Stimulated activated CD4-positive, alpha-beta T cell treated with anti-CD3 and anti-CD28 coated beads, Interleukin-12 subunit alpha, Interleukin-12 subunit beta, amount 100 ng/mL, for 48 hours (primary cell): Measurements from ENCODE around the gene GLYATL3.
"Not testable (repeated sequence)": the region's sequence is repeated elsewhere in the genome, so short reads cannot be mapped to it uniquely, and the experiment has no call there.

Experiments
- DNase-seq, 3 donors: peaks; one replicate each; pipeline ENCODE4 v3.0.0-alpha.2; 2020; ENCODE audit warnings: low read depth in 2 of 3, low spot score in 1 of 3

GLYATL3 gene

DNA sequence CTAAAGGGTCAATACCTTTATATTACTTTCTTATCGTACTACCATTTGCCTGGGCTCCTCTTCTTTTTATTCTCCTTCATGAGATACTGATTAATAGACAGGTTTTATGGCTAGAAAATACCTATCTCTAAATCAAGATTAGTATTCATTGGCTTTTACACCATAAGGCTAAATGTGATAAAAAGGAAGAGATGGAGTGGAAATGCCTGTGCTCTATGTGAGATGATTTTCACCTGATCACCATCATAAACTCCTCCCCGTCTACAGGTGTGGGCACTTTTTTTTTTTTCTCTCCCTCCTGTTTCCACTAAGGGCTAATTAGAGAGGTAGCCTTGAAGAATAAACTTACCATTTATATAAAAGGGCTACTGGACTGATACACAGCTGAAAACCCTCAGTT lies at the start of gene GLYATL3:
TSS of gene GLYATL3 (plus strand) at position 301 of the 400 bp plus-strand sequence. CDS start 12,068 bp downstream, outside the sequence.
- DNase-seq: no peak

- no peak for DNase-seq
Measured at GRCh38 chr6:49453221-49453620, 46.5 kb upstream of the GLYATL3 start.

DNA sequence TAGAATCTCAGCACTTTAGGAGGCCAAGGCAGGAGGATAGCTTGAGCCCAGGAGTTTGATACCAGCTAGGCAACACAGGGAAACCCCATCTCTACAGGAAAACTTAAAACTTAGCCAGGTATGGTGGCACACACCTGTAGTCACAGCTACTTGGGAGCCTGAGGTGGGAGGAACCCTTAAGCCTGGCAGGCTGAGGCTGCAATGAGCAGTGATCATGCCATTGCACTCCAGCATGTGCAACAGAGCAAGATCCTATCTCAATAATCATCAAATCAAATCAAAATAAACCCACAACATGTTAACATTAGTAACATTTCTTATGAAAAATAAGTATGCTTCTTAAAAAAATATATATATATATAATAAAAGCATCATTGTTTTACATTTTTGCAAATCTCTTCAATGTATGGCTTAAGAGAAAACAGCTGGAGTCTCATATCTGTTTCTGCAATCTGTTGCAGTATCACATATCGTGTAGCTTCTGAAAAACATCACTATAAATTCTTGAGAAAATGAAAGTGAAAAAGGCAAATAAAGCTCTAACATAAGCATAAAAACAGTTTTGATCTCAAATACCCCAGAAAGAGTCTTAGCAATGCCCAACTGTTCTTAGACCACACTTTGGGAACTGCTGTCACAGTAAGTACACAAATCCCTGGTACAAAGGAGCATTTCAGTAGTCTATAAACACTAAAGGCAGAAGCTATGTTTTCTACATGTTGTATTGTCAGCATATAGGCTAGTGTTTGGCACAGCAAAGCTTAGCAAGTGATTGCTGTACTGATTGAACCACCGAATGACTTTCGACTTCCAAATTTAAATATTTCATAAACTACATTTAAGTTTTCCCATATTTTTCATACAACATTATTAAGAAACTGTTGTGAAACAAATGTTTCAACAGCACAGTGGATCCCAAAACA lies 44.7 kb upstream of the GLYATL3 start:
- no peak for DNase-seq

DNA sequence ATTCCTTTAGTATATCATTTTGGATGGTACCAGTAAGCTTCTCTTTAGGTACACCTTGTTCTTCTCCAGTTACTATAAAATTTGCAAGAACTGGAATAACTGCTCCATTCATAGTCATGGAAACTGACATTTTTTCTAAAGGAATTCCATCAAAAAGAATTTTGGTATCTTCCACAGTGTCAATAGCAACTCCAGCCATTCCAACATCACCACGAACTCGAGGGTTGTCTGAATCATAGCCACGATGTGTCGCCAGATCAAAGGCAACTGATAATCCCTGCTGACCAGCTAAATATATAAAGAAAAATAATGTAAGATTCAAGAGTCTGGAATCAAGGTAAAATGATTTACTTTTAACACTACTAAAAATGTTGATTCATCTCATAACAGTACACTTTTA lies 42.0 kb upstream of the GLYATL3 start:
- no peak for DNase-seq

DNA sequence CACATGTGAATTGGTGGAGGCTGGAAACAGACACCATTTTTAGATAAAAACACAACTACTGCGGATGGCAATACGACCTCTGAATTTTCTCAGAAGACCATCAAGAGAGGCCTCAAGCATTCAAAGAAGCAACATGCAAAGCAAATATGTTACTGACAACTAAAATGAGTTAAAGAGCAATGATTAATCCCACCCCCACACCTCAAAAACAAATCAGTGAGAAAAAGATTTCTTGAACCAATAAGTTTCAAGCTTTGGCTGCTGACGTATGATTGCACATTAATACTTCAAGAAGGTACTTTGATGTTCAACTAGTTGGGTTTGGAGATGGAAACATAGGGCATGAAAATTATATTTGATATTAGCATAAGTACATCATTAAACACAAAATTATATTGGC lies 37.7 kb upstream of the GLYATL3 start:
- no peak for DNase-seq

DNA sequence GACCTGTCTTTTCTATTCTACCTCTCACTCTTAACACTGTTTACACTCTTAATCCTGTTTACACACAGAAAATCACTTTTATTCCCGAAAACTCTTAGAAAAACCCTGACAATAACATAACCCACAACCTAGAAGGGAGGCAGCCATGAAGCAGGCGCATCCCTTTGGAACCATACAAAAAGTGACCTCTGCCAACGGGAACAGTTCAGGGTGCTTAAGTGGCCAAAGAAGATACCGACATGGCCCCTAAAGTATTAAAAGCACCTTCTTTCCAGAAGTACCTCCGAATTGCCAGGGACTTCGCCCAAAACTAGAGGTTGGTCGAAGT lies 37.2 kb upstream of the GLYATL3 start:
- DNase-seq: no peak

DNA sequence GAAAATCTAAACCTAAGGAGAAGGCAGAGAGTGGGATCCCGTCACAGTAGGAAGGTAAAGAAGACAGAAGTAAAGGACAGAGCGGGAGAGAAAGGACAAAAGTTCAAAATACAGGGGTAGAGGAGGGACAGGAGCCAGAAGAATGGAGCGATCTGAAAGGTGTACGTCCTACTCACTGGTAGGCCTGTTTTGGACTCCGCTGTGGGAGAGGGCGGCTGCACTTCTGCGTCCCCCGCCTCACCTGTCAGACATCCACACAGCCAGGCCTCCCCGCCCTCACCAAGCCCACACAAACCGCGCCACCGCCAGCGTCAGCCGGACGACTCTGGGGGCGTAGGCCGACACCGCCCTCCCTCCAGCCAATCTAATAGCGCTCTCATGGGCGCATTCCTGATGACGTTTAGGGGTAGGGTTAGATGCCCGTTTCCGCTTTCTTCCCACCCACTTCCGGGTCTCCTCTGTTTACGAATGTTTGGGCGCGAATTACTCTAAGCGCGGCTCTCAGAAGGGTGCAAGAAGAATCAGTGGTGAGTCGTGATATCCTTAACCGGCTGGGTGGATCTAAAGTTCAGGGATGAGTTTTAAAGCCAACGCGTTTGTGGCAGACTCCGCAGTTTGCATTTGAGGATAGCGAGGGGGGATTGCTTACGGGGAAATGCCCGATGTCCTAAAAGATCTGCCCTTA lies 36.7 kb upstream of the GLYATL3 start, which contains the start of the genes CENPQ and MMUT:
TSS of gene CENPQ (plus strand) at position 444 of the 685 bp plus-strand sequence. CDS start 6,807 bp downstream, outside the sequence.
TSS of gene MMUT (minus strand) at position 327 of the 685 bp plus-strand sequence. CDS start 3,787 bp downstream, outside the sequence.
- peak; percentile 84 to 86 (median 85) for DNase-seq

- DNase-seq: no peak
Measured at GRCh38 chr6:49463612-49463967, 36.1 kb upstream of the GLYATL3 start.

- no peak for DNase-seq
Measured at GRCh38 chr6:49464691-49465090, 35.0 kb upstream of the GLYATL3 start.

GRCh38 chr6:49468042-49468441 lies 31.7 kb upstream of the GLYATL3 start:
- no peak for DNase-seq

GRCh38 chr6:49476564-49476963 lies 23.2 kb upstream of the GLYATL3 start:
- DNase-seq: not testable (repeated sequence)

DNA sequence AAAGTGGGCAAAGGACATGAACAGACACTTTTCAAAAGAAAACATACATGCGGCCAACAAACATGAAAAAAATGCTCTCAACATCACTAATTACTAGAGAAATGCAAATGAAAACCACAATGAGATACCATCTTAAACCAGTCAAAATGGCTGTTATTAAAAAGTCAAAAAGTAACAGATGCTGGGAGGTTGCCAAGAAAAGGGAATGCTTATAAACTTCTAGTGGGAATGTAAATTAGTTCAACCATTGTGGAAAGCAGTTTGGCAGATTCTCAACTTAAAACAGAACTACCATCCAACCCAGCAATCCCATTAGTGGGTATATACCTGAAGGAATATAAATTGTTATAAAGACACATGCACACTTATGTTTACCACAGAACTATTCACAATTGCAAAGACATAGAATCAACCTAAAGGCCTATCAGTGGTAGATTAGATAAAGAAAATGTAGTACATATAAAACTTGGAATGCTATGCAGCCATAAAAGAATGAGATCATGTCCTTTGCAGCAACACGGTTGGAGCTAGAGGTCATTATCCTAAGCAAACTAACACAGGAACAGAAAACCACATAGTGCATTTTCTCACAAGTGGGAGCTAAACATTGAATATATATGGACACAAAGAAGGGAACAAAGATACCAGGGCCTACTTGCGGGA lies 20.3 kb upstream of the GLYATL3 start:
- no peak for DNase-seq

DNA sequence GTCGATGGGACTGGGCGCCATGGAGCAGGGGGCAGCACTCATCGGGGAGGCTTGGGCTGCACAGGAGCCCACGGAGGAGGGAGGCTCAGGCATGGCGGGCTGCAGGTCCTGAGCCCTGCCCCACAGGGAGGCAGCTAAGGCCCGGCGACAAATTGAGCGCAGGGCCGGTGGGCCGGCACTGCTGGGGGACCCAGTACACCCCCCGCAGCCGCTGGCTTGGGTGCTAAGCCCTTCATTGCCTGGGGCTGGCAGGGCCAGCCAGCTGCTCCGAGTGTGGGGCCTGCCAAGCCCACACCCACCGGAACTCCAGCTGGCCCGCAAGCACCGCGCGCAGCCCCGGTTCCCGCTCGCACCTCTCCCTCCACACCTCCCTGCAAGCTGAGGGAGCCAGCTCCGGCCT lies 17.9 kb upstream of the GLYATL3 start:
- not testable (repeated sequence) for DNase-seq

- not testable (repeated sequence) for DNase-seq
Measured at GRCh38 chr6:49483380-49483779, 16.3 kb upstream of the GLYATL3 start.

- no peak for DNase-seq
Measured at GRCh38 chr6:49490633-49491032, 9.1 kb upstream of the GLYATL3 start.

DNA sequence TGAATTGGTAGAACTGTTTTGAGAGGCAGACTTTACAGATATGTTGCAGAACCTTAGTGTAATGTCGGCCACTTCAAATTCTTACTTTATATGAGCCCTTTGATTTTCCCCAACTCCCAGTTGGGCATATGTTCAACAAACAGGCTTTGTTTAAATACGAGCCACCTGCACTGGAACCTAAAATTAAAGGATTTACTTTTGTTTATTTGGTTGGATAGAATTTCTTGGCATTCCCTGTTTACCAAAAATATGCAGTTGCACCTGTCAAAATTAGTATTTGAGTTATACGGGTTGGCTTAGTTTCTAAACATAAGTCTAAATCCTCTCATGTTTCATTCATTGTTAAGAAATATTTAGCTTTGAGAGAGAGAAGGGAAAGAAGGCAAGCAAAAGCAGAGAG lies 2.4 kb upstream of the GLYATL3 start:
- DNase-seq: no peak

- no peak for DNase-seq
Measured at GRCh38 chr6:49499126-49499525, 597 bp upstream of the GLYATL3 start.

DNA sequence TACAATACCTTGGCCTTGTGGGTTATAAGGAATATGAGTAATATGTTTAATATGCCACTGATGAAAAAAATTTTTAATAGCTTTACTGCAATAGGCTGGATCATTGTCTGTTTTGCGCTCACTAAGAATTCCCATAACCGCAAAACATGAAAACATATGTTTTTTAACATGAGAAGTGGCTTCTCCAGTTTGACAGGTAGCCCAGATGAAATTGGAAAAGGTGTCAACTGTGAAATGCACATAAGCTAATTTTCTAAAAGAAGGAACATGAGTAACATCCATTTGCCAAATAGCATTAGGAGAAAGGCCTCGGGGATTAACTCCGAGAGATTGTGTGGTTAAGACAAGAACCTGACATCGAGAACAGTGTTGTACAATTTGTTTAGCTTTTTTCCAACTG lies 4.9 kb downstream of the GLYATL3 start:
- DNase-seq: no peak

DNA sequence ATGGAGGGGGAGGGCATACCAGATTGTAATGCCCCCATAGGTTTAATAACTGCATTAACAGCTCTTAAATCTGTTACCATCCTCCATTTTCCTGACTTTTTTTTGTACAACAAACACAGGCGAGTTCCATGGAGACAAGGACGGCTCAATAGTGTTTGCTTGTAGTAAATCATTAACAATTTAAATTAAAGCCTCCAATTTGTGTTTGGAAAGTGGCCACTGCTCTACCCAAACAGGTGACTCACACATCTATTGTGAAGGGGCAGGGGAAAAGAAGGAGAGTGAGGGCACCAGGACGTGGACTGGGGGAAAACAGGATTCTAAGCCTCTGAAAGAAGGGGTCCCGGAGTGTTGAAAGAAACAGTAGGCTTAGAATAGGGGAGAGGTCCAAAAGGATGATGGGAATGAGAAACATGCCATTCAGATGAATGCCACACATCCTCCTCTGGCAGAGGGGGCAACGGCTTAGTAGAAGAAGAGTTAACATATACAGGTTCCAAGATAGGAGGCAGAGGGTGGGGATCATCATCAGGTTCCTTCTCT lies 6.9 kb downstream of the GLYATL3 start:
- no peak for DNase-seq

GRCh38 chr6:49509342-49509741 lies 9.6 kb downstream of the GLYATL3 start:
- DNase-seq: no peak
